ENCODE data around the gene CCT2.

The CCT2 gene

DNA sequence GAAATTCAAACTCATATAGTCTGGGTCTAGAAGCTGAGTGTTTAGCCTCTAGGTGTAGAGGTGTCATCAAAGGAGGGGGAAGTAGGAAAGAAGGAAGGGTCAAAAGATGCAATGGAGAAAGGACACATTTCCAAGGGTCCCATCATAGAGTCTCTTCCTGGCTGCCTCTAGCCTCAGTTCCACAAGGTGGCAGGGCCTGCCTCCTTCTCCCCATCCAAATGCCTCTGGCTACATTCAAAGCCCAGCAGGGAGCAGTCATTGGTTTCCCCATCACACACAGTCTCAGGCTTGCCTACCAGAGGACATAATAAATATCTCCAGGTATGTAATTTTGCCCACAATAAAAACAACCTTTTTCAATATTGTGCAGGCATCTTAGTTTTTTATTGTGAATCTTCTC is 2.1 kb upstream of the CCT2 start:
- Histone ChIP-seq H3K4me3 (no peak overlapping the region), H3K27ac (no peak overlapping the region)
- TF ChIP-seq, protein P1, sequence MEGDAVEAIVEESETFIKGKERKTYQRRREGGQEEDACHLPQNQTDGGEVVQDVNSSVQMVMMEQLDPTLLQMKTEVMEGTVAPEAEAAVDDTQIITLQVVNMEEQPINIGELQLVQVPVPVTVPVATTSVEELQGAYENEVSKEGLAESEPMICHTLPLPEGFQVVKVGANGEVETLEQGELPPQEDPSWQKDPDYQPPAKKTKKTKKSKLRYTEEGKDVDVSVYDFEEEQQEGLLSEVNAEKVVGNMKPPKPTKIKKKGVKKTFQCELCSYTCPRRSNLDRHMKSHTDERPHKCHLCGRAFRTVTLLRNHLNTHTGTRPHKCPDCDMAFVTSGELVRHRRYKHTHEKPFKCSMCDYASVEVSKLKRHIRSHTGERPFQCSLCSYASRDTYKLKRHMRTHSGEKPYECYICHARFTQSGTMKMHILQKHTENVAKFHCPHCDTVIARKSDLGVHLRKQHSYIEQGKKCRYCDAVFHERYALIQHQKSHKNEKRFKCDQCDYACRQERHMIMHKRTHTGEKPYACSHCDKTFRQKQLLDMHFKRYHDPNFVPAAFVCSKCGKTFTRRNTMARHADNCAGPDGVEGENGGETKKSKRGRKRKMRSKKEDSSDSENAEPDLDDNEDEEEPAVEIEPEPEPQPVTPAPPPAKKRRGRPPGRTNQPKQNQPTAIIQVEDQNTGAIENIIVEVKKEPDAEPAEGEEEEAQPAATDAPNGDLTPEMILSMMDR (IDR thresholded peaks at IDR 0.05) = no peak
- no peak for DNase-seq (ENCODE audit: low spot score)

DNA sequence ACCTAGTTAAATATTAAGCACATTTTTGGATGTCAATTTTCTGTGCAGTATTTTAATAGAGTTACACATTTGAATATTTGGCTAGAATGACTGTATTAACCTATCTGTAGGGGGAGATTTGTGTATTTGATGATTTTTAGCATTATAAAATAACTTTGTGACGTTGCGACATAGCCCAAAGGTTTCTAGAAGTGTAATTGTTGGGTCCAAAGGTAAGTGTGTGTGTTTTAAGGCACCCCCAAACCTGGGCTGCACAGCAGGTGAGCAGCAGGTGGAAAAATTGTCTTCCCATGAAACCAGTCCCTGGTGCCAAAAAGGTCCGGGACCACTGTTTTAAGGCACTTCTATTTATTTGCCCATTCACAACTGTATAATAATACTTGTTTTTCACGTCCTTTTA is 3.3 kb downstream of the CCT2 start:
- DNase-seq (ENCODE audit: low spot score) = no peak
- H3K4me3 ChIP-seq = no peak overlapping the region
- H3K27ac ChIP-seq = no peak overlapping the region
- TF ChIP-seq, protein P1 (IDR thresholded peaks at IDR 0.05) = no peak

DNA sequence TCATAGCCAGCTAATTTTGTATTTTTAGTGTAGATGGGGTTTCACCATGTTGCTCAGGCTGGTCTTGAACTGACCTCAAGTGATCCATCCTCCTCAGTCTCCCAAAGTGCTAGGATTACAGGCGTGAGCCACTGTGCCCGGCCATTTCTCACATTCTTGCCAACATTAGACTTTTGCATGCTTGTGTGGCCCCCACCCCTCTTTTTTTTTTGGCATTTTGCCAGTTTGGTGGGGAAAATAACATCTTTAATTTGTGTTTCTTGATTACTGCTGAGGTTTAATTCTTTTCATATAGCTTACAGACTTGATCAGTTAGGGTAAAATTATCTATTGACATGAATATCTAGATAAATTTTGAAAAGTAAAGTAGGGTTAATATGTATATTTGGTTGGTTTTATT is 3.8 kb downstream of the CCT2 start:
- TF ChIP-seq, protein P1 (IDR thresholded peaks at IDR 0.05) = no peak
- DNase-seq (ENCODE audit: low spot score) = no peak
- no peak overlapping the region for H3K4me3 ChIP-seq
- no peak overlapping the region for H3K27ac ChIP-seq

GRCh38 chr12:69595689-69596088 is 10.4 kb downstream of the CCT2 start:
- H3K27ac ChIP-seq = no peak overlapping the region
- no peak overlapping the region for H3K4me3 ChIP-seq
- DNase-seq (ENCODE audit: low spot score) = no peak
- TF ChIP-seq, protein P1 (IDR thresholded peaks at IDR 0.05) = no peak

GRCh38 chr12:69598174-69598753 is 13.0 kb downstream of the CCT2 start:
- TF ChIP-seq, protein P1 (IDR thresholded peaks at IDR 0.05) = no peak
- H3K27ac ChIP-seq = no peak overlapping the region
- no peak overlapping the region for H3K4me3 ChIP-seq
- no peak for DNase-seq (ENCODE audit: low spot score)

- H3K27ac ChIP-seq = no peak overlapping the region
- H3K4me3 ChIP-seq = no peak overlapping the region
- no peak for DNase-seq (ENCODE audit: low spot score)
- TF ChIP-seq, protein P1 (IDR thresholded peaks at IDR 0.05) = no peak
Observed at GRCh38 chr12:69600804-69601203, 15.5 kb downstream of the CCT2 start.

- Histone ChIP-seq H3K4me3 (no peak overlapping the region), H3K27ac (no peak overlapping the region)
- TF ChIP-seq, protein P1 (IDR thresholded peaks at IDR 0.05) = no peak
- DNase-seq (ENCODE audit: low spot score) = no peak
Observed at GRCh38 chr12:69601962-69602685, 16.9 kb downstream of the CCT2 start.
